Uterus (tissue), 2 donors: Measurements from ENCODE around the gene CHN2.

Source experiments
- CTCF ChIP-seq, 4 experiments: fragments of 200-600 bp in 2 of 4; fragments of 450-650 bp in 2 of 4; sonication (generic) in 2 of 4; IDR thresholded peaks; one replicate each; pipeline ENCODE4 v1.5.1; 2016 to 2019; ENCODE audit warnings: antibody characterized with exemption in 4 of 4, mild to moderate bottlenecking in 2 of 4, moderate library complexity in 1 of 4
- POLR2A ChIP-seq, 2 donors: fragments of 450-650 bp; IDR thresholded peaks; one replicate each; pipeline ENCODE4 v1.6.1; 2016; ENCODE audit warnings: antibody characterized with exemption in 2 of 2, mild to moderate bottlenecking in 1 of 2, moderate library complexity in 1 of 2

GRCh38 chr7:29416938-29417305, 222.3 kb downstream of the CHN2 start:
- TF ChIP-seq CTCF (IDR thresholded peaks at IDR 0.05) (no peak), POLR2A (IDR thresholded peaks at IDR 0.05) (no peak)
